ENCODE data around the gene TERB2. TPM values are rescaled to one million over a fixed set of nuclear protein-coding genes. Genes with fewer than 3 reads are reported as not detected.

TERB2 gene
- total RNA-seq, 3 donors from 2014 or later (not counting 1 experiment from before 2014, with no cell fraction given) = 0.48 TPM; not detected in 2

- 88% methylated on average over 4 of the region's 5 CpGs for WGBS (ENCODE audit: insufficient coverage)
- Histone ChIP-seq H3K9me3 (ENCODE audit: control insufficient read depth, insufficient read depth, low read length) (no peaks in the 10 kb centered on the region), H3K27me3 (ENCODE audit: control insufficient read depth, insufficient read depth, low read length) (no peaks in the 10 kb centered on the region), H3K4me3 (ENCODE audit: low read length) (no peak overlapping the region), H3K36me3 (ENCODE audit: control insufficient read depth, insufficient read depth, low read length) (no peaks in the 10 kb centered on the region), H3K27ac (ENCODE audit: low read length) (no peak overlapping the region), H3K4me1 (ENCODE audit: control insufficient read depth, insufficient read depth, low read length) (peaks cover 19% of the 10 kb centered on the region)
- DNase-seq = no peak
- H3K27me3 Mint-ChIP-seq (ENCODE audit: low read depth in 2 of 2) = no peaks in the 10 kb centered on the region
- peaks cover 8 to 12% of the 10 kb centered on the region in 2 donors for H3K4me1 Mint-ChIP-seq
- no peaks in the 10 kb centered on the region for H3K9me3 Mint-ChIP-seq
- no peak for TF ChIP-seq CTCF (IDR thresholded peaks at IDR 0.05)
- H3K4me3 Mint-ChIP-seq = no peak overlapping the region
- intact Hi-C loops (cut with micrococcal nuclease) = loop anchor here (2.0 kb wide), 1 partner anchor 164 kb away; no protein-coding TSS in a partner anchor
- H3K36me3 Mint-ChIP-seq = no peaks in the 10 kb centered on the region
- H3K27ac Mint-ChIP-seq = no peak overlapping the region
- ATAC-seq = no peak
Measured at GRCh38 chr15:45026651-45027190, 70.2 kb downstream of the TERB2 start.

- H3K9me3 ChIP-seq (ENCODE audit: control insufficient read depth, insufficient read depth, low read length) = no peaks in the 10 kb centered on the region
- no peak overlapping the region for H3K27ac ChIP-seq (ENCODE audit: low read length)
- no peak overlapping the region for H3K4me3 ChIP-seq (ENCODE audit: low read length)
- no peaks in the 10 kb centered on the region for H3K27me3 ChIP-seq (ENCODE audit: control insufficient read depth, insufficient read depth, low read length)
- intact Hi-C loops (cut with micrococcal nuclease) = loop anchor here (2.0 kb wide), 1 partner anchor 164 kb away; no protein-coding TSS in a partner anchor
- no peaks in the 10 kb centered on the region for H3K9me3 Mint-ChIP-seq
- H3K4me1 Mint-ChIP-seq = peaks cover 8 to 12% of the 10 kb centered on the region in 2 donors
- ATAC-seq (no peak), DNase-seq (no peak)
- H3K36me3 Mint-ChIP-seq = no peaks in the 10 kb centered on the region
- H3K36me3 ChIP-seq (ENCODE audit: control insufficient read depth, insufficient read depth, low read length) = no peaks in the 10 kb centered on the region
- H3K27me3 Mint-ChIP-seq (ENCODE audit: low read depth in 2 of 2) = no peaks in the 10 kb centered on the region
- WGBS (ENCODE audit: insufficient coverage) = 90% methylated on average over 3 of the region's 4 CpGs
- no peak for TF ChIP-seq CTCF (IDR thresholded peaks at IDR 0.05)
- H3K27ac Mint-ChIP-seq = no peak overlapping the region
- peaks cover 15% of the 10 kb centered on the region for H3K4me1 ChIP-seq (ENCODE audit: control insufficient read depth, insufficient read depth, low read length)
- H3K4me3 Mint-ChIP-seq = no peak overlapping the region
Measured at GRCh38 chr15:45027220-45027619, 70.7 kb downstream of the TERB2 start.

Other genes with a start within 250 kb of the TERB2 start
- 100 to 1,000 TPM; 101 to 145 (median 112) TPM for gene PATL2, start 245.4 kb upstream of the TERB2 start, total RNA-seq
- 1,000 to 10,000 TPM; 7,484 to 8,893 (median 7,665) TPM for gene B2M, start 245.2 kb upstream of the TERB2 start, total RNA-seq
- gene TRIM69, start 220.2 kb upstream of the TERB2 start, total RNA-seq = 10 to 100 TPM; 14.2 to 20.1 (median 16.3) TPM
- gene SORD, start 66.5 kb downstream of the TERB2 start, total RNA-seq = 1 to 10 TPM; 2.6 to 5.7 (median 2.8) TPM
- gene DUOX2, start 157.5 kb downstream of the TERB2 start, total RNA-seq = 1 to 10 TPM in 1 of 3 donors, not detected in 2; 2.5 TPM
- not detected for gene DUOXA2, start 157.6 kb downstream of the TERB2 start, total RNA-seq
- under 1 TPM in 2 of 3 donors, not detected in 1; 0.39 to 0.40 TPM for gene DUOXA1, start 173.2 kb downstream of the TERB2 start, total RNA-seq
- gene DUOX1, start 173.3 kb downstream of the TERB2 start, total RNA-seq = under 1 TPM in 1 of 3 donors, not detected in 2; 0.20 TPM
- gene SHF, start 231.3 kb downstream of the TERB2 start, total RNA-seq = 1 to 10 TPM in 2 of 3 donors, under 1 TPM in 1; 0.94 to 2.4 (median 1.7) TPM